Activated CD4-positive, alpha-beta T cell treated with anti-CD3 and anti-CD28 coated beads, Interleukin-10, Interleukin-2, amounts not matched to agents 100 ng/mL and 50 ng/mL, durations not matched to agents 16 hours and 8 hours (primary cell): ENCODE measurements around the gene ADAMTS2.

Experiments used
- DNase-seq: peaks from one replicate; pipeline ENCODE4 v3.0.0-alpha.2; 2020

Gene ADAMTS2

GRCh38 chr5:179151286-179152118, 193.8 kb downstream of the ADAMTS2 start:
- DNase-seq = no peak

GRCh38 chr5:179150011-179150410, 195.2 kb downstream of the ADAMTS2 start:
- DNase-seq = no peak

- no peak for DNase-seq
Observed at GRCh38 chr5:179149278-179149677, 196.0 kb downstream of the ADAMTS2 start.

GRCh38 chr5:179148703-179149170, 196.5 kb downstream of the ADAMTS2 start:
- no peak for DNase-seq

GRCh38 chr5:179147991-179148702, 197.1 kb downstream of the ADAMTS2 start:
- DNase-seq = no peak

GRCh38 chr5:179146277-179146676, 199.0 kb downstream of the ADAMTS2 start:
- peak; percentile 29 for DNase-seq

GRCh38 chr5:179143446-179143845, 201.8 kb downstream of the ADAMTS2 start:
- no peak for DNase-seq

GRCh38 chr5:179142434-179143198, 202.6 kb downstream of the ADAMTS2 start:
- peak; percentile 76 for DNase-seq

GRCh38 chr5:179141867-179142266, 203.4 kb downstream of the ADAMTS2 start:
- no peak for DNase-seq

GRCh38 chr5:179140293-179140692, 205.0 kb downstream of the ADAMTS2 start:
- no peak for DNase-seq

GRCh38 chr5:179139936-179140235, 205.4 kb downstream of the ADAMTS2 start:
- no peak for DNase-seq

GRCh38 chr5:179139111-179139935, 205.9 kb downstream of the ADAMTS2 start:
- DNase-seq = no peak

- DNase-seq = no peak
Observed at GRCh38 chr5:179138568-179138925, 206.7 kb downstream of the ADAMTS2 start.

- DNase-seq = no peak
Observed at GRCh38 chr5:179137643-179138567, 207.4 kb downstream of the ADAMTS2 start.

GRCh38 chr5:179137016-179137642, 208.1 kb downstream of the ADAMTS2 start:
- DNase-seq = no peak

- no peak for DNase-seq
Observed at GRCh38 chr5:179135441-179136215, 209.6 kb downstream of the ADAMTS2 start.

GRCh38 chr5:179135006-179135405, 210.3 kb downstream of the ADAMTS2 start:
- DNase-seq = no peak

- DNase-seq = no peak
Observed at GRCh38 chr5:179134511-179134910, 210.8 kb downstream of the ADAMTS2 start.

- DNase-seq = no peak
Observed at GRCh38 chr5:179132586-179133355, 212.5 kb downstream of the ADAMTS2 start.
